IPS-NIHi11 (cell line): ENCODE measurements around the gene SLC25A13.

Experiments used
- DNase-seq: peaks from one replicate; pipeline ENCODE4 v3.0.0; 2012; ENCODE audit warnings: mixed read lengths, low spot score

Gene SLC25A13

DNA sequence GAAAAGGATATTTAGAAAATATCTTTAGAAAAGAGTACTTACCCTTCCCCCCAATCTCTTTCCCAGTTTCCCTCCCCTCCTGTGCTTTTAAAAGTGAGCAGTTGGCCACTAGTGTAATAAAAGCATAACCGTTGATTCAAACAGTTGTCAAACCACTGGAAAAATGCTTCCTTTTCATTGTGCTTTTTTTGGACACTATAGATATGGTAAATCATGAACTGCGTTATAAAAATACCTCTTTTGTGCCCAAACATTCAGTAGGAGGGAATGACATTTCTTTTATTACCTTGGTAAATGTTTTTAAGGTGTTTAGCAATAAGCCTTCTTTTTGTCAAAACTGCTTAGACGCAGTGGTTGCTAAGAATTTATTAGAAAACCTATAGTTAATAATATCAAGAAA is 232.4 kb downstream of the SLC25A13 start:
- no peak for DNase-seq

DNA sequence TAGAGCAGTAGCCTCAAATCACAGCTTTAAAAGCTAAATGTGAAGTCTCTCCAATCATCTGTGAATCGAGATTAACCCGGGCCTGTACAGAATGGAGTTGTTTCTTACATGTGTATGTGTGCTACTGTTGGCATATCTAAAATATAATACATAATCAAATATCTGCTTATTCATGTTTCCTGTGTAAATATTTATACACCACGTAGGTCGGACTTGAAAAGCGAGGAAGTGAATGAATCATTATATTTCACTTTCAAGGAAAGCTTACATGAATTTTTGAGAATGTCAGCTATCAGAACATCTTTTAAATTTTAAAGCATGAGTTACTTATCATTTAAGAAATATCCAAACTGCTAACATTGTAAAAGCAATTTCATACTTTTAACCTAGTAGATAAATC is 233.3 kb downstream of the SLC25A13 start:
- no peak for DNase-seq

DNA sequence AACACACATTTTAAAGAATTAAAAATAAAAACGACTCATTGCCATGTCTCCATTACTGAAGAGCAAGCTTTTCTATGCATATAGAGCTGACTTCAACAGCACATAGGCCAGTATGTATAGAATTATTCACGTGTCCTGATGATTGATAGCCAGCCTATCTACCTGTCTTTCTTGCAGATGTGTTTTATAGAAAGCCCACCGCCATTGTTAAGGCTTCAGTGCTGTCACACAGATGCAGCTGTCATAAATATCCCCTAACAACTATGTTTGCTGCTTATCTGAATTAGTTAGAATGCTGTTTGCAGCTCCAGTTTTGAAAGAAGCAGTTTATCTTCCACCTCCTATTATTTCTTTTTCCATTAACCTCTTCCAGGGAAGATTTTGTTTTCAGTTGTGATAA is 235.9 kb downstream of the SLC25A13 start:
- DNase-seq = no peak

DNA sequence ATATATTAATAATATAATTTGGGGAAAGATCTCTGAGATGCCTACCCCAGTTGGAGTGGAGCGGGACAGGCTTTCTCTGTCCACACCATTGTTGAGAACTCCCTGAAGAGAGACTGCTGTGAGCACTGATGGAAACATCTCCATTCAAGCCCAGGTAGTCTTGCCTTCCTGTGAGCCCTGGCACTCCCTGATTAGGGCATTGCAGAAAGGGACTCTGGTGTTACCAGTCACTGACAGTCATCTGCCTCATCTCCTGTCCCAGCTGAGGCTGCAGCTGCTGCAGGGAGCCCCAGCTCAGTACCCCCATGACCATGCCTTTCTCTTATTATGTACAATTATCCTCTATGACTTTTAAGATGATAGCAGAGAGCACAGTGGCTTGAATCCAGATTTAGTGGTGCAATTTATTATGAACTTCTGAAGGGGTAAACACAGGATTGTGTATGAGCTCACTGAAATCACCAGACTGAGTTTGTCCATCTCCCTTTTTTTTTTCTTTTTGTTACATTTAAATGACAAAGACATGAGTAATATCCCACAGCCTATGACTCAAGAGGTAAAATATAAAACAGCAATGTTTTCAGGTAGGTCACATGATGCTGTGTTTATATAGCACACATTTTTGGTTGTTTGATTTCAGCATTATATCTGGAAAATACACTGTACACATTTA is 236.9 kb downstream of the SLC25A13 start:
- DNase-seq = no peak

DNA sequence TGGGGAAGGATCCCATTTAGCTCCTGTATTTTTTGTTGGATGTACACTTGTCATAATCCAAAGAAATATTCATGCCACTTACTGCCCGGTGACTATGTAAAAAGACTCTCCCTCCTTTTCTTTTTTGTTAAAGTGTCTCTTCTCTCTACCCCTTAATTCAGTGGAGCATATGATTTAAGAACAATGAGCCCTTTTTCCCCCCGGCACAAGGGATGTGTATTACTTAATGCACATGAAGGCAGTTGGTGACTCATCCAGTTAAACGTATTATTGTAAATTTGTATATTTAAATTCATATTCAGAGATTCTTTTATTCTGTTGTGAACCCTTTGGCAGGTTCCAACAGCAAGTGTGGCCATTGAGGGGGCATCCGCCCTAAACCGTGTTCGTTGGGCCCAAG is 241.9 kb downstream of the SLC25A13 start:
- no peak for DNase-seq

DNA sequence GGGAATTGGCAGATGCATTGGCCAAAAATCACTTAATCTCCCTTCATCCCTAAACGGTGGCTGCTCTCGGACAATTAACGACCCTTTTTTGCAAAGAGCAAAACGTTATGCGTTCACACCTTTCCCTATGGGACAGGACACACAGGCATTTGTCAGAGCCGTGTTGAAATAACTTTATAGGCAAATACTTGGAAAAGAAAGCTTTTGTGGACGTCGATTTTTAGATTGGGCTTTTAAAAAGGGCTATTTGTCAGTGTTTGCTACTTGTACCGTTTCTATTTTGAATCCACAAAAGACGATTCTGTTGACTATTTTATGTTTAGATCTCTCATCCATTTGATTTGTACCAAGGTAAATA is 245.6 kb downstream of the SLC25A13 start:
- DNase-seq = no peak

DNA sequence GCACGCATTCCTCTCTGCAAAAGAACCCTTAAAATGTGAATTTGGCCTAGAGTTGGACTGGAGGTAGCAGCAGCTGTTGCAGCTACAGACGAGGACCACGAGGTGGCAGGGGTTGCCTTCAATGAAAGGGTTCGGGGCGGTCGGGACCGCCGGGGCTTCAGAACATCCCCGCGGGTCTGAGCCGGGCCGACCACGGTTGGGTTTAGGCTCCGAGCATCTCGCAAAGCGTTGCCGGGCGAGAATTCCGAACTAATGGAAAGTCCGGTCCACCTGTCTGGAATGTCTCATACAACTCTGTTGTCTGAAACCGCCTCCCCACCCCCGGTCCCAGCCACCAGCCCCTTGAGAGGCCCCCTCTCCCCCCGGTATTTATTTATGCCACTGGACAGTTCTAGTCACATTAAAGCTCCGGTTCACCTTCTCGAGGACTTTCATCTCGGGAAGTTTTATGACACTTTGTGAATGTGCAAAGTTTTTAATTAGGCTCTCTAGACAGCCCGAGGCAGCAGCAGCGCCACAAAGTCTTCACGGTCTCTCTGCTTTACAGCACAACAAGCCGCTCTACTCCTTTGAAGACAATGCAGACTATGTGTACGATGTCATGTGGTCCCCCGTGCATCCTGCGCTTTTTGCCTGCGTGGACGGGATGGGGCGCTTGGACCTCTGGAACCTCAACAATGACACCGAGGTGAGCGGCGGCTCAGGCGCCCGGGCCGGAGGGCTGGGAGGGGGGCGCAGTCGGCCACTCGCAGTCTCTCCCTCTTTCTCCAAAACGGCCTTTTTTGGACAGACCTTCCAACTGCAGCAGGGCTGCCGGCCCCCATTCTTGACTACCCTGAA is 246.2 kb downstream of the SLC25A13 start:
- DNase-seq = peak; percentile 83

DNA sequence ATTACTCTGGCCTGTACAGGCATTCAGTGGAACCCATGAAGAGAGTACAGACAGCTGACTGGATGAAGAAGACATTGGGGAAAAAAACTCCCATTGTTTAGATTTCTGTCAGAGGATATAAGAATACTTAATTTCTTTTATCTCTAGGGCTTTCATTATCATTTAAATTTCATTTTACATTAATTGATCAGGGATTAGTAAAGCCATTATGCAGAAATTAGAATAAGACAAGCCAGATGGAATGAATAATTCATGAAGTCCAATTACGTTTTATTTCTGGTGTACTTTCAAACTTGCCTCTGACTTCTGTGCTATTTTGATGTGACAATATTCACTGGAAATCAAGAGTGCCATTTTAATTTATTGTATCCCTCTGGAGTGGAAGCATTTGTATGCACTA is 247.0 kb downstream of the SLC25A13 start:
- DNase-seq = no peak
